HG02852 (cell line): ENCODE results near the gene RXRA.

Source experiments
- ATAC-seq: cut with Tn5 transposase; IDR thresholded peaks from one replicate; pipeline ENCODE4 v1.9.1; 2021; ENCODE audit warnings: mild to moderate bottlenecking, moderate library complexity; ENCODE audit not compliant: unreplicated experiment

Gene RXRA

GRCh38 chr9:134325813-134326723 is at the start of gene RXRA:
Gene RXRA, plus strand, starts transcription at chr9:134326455. Its CDS starts 177 bp downstream, at chr9:134326632.
- no peak for ATAC-seq

GRCh38 chr9:134278286-134278685 is 48.0 kb upstream of the RXRA start:
- ATAC-seq = no peak

DNA sequence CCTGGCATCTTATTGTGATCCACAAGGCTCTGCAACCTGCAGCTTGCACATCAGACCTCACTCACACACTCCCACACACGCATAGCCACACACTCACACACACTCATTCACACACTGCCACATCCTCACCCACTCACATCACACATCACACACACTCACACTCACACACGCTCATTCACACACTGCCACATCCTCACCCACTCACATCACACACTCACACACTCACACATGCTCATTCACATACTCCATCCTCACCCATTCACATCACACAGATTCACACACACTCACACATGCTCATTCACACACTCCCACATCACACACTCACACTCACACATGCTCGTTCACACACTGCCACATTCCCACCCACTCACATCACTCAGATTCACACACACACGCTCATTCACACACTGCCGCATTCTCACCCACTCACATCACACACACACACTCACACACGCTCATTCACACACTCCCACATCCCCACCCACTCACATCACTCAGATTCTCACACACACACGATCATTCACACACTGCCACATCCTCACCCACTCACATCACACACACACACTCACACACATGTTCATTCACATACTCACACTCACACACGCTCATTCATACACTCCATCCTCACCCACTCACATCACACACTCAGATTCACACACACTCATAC is 47.1 kb upstream of the RXRA start:
- no peak for ATAC-seq

DNA sequence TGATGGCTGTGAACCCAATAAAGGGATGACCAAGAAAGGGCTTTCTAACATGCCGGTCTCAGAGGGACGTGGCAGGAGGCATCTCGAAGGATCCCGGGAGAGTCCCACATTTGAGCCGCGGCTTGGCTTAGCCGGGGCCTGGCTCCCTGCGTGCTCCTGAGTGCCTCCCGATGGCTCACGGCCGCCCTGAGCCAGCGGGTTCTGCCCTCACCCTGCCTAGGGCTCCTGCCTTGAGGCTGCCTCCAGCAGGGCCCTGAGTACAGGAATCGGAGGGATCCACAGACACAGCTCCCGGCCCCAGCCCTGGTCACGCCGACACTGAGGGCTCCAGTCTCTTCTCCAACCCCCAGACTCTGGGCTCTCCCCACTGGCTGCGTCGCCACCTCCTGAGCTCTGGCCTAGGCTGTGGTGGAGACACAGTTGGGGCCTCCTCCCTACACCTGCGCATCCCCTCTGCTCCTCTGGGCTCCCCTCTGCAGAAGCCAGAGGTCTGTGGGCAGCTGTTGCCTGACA is 44.1 kb upstream of the RXRA start:
- ATAC-seq = no peak

DNA sequence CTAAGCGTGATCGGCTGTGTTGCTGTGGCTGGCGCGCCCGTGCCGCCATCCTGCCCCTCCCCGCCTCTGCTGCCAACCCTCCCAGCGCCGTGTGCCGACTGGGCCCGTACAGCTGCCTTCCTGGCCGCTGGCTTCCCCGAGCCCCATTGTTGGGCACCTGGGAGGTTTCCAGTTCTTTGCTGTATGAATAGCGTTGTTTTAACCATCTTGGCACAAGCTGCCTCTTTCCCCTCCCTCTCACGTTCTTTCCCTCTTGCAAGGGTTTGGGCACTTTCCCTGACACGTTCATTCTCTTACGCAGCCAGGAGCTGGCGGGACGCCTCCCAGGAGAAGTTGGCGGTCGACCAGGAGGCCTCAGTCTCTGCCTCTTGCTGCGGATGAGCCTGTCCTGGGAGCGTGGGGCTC is 43.1 kb upstream of the RXRA start:
- ATAC-seq = no peak

GRCh38 chr9:134283692-134284265 is 42.5 kb upstream of the RXRA start:
- ATAC-seq = no peak

DNA sequence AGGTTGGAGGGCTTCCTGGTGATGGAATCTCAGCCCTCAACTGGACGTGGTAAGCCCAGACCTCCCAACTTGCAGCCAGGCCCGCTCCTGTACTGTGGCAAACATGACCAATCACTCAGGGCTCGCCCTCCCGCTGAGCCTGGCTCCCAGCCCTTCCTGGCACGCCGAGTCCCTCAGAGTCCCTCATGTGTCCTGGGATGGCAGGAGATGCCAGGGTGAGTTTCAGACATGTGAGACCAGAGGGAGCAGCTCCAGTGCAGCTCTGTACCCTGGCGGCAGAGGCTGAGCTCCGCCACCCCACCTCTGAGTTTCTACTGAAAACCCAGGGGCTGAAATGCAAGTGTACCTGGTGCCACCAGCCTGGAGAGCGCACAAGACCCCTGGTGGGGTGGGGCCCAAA is 42.0 kb upstream of the RXRA start:
- no peak for ATAC-seq

GRCh38 chr9:134284741-134285140 is 41.5 kb upstream of the RXRA start:
- ATAC-seq = no peak

- no peak for ATAC-seq
Observed at GRCh38 chr9:134285215-134285845, 40.9 kb upstream of the RXRA start.

GRCh38 chr9:134286471-134287245 is 39.6 kb upstream of the RXRA start:
- ATAC-seq = no peak

- no peak for ATAC-seq
Observed at GRCh38 chr9:134287591-134288491, 38.4 kb upstream of the RXRA start.

- ATAC-seq = no peak
Observed at GRCh38 chr9:134288746-134289145, 37.5 kb upstream of the RXRA start.

DNA sequence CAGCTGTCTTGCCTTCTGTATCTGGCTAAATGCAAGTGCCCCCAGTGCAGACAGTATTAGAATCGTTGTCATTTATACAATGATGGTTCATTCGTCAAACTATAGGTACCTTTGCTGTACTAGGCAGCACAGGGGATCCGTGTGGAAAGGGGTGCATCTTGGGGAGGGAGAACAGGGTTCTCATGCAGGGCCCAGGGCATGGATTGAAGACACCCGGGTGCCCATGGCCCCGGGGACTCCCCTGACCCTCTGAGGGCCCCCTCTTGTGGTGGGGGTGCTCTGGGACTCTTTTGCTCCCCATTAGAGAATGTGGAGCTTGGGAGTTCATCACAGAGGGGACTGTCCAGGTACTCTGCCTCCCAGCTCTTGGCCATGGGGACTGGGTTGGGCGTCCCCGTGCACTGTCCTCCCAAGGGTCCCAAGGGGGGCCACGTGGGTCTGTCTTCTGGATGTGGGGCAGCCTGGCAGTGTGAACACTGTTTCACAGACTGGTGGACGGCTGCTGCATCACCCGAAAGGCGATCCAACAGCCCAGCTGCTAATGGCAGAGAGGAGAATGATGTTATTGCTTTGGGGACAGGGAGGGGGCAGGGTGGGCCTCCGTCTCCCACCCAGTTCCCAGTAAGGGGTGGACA is 36.9 kb upstream of the RXRA start:
- ATAC-seq = no peak

DNA sequence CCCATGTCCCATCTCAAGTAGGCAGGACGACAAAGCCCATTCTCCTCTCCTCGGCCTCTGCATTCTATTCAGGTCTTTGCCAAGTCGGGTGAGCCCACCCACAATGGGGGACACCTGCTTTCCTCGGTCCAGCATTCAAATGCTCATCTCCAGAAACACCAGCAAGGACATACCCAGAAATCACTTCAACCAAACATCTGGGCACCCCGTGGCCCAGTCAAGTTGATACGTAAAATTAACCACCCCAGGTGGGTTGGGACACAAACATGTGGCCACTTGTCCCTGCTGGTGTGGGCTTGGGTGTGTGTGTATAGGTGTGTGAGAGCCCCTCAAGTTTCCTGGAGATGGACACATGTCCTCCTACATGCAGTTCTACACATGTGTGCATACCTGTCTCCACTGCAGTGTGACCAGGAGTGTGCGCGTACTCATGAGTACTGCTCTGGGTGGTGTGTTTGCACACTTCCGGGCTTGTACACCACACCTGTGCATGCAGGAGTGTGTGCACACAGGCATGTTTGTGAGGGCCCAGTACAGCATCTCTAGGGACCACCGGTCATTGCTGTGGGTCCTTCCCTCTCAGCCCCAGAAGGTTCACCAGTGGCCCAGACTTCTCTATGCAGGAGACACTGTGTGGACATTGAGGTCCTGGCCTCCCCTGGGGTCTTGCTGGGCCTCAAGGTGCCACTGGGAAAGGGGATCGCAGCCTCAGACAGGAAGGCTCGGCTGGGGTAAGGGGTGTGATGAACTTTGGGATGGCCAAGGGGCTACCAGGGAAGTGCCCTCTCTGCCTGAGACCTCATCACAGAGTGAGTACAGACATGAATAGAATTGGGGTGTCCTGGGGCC is 35.4 kb upstream of the RXRA start:
- ATAC-seq = no peak

DNA sequence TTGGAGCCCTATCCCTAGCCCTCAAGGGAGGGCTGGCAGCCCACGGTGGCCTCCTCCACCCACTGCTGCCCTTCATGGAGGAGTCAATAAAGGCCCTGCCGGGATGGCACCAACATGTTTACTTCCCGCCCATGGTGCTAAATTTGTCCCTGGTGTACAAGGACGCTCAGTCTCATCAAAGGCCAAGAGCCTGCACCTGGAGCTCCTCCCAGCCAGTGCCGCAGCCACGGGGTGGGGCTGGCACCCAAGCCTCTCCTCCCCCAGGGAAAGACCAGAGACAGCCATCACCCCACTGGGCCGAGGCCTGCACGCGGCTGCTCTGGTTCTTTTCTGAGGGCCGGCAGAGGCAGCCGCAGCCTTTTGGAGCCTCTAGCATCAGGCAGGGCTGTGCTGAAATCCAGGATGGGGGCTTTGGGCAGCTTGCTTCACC is 34.8 kb upstream of the RXRA start:
- ATAC-seq = no peak

GRCh38 chr9:134291961-134292871 is 34.0 kb upstream of the RXRA start:
- ATAC-seq = no peak

- ATAC-seq = no peak
Observed at GRCh38 chr9:134293031-134293521, 33.2 kb upstream of the RXRA start.
